HG02623 (cell line): ENCODE data around the gene BTNL3.
"Not testable (repeated sequence)": the region's sequence is repeated elsewhere in the genome, so short reads cannot be mapped to it uniquely, and the experiment has no call there.

Experiments
- ATAC-seq: cut with Tn5 transposase; IDR thresholded peaks from one replicate; pipeline ENCODE4 v1.9.1; 2021; ENCODE audit warnings: moderate library complexity; ENCODE audit not compliant: unreplicated experiment

The BTNL3 gene, protein sequence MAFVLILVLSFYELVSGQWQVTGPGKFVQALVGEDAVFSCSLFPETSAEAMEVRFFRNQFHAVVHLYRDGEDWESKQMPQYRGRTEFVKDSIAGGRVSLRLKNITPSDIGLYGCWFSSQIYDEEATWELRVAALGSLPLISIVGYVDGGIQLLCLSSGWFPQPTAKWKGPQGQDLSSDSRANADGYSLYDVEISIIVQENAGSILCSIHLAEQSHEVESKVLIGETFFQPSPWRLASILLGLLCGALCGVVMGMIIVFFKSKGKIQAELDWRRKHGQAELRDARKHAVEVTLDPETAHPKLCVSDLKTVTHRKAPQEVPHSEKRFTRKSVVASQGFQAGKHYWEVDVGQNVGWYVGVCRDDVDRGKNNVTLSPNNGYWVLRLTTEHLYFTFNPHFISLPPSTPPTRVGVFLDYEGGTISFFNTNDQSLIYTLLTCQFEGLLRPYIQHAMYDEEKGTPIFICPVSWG

DNA sequence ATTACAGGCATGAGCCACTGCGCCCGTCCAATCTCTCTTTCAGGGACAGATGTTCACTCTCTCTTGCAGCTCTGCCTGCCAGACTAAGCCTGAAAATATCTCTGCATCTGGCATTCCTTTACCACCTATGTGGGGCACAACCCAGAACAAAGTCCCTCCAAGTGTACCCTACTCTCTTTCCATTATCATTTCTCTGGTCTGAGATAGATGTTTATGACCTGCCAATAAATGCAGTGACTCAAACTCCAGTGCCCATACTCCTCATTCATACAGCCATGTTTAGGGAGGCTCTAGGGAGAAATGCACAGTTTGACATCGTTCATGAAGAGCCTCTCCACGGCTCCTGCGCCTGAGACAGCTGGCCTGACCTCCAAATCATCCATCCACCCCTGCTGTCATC, at the start of gene BTNL3:
TSS of gene BTNL3 (plus strand) at position 255 of the 400 bp plus-strand sequence. CDS start 183 bp downstream, outside the sequence.
- no peak for ATAC-seq

DNA sequence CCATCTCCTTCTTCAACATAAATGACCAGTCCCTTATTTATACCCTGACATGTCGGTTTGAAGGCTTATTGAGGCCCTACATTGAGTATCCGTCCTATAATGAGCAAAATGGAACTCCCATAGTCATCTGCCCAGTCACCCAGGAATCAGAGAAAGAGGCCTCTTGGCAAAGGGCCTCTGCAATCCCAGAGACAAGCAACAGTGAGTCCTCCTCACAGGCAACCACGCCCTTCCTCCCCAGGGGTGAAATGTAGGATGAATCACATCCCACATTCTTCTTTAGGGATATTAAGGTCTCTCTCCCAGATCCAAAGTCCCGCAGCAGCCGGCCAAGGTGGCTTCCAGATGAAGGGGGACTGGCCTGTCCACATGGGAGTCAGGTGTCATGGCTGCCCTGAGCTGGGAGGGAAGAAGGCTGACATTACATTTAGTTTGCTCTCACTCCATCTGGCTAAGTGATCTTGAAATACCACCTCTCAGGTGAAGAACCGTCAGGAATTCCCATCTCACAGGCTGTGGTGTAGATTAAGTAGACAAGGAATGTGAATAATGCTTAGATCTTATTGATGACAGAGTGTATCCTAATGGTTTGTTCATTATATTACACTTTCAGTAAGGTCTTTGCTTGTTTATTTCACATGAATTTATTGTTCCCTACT, 38.2 kb upstream of the BTNL3 start:
- ATAC-seq: no peak

DNA sequence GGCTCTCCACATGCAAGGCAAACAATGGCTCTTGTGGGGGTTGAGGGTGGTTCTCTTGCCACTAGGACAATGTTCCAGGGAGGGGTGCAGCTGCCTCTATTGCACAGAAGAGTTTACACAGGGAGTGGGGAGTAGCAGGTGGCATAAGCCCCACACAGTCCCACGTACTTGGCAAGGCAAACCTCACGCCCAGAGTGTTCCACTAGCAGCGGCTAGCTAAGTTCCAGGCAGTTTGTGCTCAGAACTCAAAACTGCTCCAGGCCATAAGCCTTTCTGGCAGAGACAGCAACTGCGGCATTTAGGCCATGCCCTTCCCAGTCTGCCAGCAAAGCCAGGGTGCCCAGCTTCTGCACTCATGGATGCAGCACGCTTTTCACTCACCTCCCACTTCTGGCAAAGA, 29.0 kb upstream of the BTNL3 start:
- no peak for ATAC-seq

DNA sequence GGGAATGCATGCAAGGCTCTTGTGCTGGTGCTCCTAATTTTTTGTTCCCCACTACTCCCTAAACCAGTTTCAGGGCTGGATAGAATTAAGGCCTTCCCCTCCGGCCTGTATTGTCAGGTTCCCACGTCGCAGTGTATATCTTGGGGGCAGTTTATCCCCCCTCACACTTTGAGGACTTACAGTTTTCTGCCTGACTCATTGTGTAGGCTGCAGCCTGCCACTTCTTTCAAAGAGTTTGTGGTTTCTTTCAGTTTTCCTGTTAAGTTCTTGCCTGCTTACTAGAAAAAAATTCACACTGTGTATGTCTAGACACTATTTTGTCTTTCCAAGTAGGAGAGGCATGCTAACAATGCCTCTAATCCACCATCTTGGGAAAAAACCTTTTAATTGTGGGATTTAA, 28.4 kb upstream of the BTNL3 start:
- no peak for ATAC-seq

DNA sequence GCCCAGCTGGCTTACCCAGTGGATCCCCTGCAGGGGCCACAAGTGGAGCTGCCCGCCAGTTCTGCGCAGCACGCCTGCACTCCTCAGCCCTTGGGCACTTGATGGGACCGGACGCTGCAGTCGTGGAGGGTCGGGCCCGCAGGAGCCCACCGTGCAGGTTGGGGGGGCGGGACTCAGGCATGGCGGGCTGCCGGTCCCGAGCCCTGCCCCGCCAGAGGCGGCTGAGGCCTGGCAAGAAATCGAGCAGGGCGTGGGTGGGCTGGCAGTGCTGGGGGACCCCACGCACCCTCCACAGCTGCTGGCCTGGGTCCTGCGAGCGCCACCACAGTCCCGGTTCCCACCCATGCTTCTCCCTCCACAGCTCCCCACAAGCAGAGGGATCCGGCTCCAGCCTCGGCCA, 19.2 kb upstream of the BTNL3 start:
- no peak for ATAC-seq

DNA sequence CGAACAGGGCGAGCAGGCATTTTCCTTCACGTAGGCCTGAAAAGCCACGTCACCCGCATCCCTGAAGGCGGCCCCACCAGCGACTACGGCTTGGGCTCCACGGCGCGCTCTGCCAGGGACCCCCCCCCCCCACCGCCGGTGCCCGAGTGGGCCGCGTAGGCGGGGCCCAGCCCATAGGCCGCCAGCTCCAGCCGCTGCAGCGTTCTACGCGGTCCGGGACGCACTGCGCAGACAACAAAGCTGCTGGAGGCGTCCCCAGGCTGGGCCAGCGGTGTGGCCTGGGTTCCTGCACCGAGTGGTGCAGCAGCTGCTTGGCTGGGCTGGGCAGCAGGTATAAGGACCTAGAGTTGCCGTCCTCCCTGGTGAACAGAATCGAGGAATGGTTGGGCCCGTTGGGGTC, 18.3 kb upstream of the BTNL3 start:
- no peak for ATAC-seq

DNA sequence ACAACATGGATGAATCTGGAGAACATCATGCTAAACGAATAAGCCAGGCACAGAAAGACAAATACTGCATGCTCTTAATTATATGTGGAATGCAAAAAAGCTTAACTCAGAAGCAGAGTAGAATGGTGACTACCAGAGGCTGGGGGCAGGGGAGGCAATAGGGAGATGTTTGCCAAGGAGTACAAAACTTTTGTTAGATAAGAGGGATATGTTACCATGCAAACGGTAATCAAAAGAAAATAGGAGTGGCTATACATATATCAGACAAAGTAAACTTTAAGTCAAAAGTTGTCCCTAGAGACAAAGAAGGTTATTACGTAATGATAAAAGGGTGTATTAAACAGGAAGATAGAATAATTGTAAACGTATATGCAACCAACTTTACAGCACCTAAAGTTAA, 17.8 kb upstream of the BTNL3 start:
- ATAC-seq: no peak

DNA sequence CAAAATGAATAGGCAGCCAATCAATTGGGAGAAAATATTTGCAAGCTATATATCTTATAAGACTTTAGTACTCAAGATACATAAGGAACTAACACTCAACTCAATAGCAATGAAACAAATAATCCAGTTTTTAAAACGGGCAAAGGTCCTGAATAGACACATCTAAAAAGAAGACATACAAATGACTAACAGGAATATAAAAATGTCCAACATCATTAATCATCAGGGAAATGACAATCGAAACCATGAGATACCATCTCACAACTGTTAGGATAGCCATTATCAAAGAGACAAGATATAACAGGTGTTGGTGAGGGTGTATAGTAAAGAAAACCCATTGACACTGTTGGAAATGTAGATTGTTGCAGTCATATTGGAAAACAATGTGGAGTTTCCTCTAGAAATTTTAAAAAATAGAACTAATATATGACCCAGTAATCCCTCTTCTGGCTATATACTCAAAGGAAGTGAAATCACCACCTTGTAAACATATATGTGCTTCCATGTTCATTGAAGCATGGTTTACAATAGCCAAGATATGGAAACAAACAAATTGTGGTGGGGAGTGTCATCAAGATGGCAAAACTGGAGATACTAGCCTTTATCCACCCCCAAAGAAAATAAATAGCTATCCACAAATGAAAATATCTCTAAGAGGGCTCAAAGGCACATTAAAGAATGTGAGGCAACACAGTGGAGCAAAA, 13.9 kb upstream of the BTNL3 start:
- ATAC-seq: no peak

DNA sequence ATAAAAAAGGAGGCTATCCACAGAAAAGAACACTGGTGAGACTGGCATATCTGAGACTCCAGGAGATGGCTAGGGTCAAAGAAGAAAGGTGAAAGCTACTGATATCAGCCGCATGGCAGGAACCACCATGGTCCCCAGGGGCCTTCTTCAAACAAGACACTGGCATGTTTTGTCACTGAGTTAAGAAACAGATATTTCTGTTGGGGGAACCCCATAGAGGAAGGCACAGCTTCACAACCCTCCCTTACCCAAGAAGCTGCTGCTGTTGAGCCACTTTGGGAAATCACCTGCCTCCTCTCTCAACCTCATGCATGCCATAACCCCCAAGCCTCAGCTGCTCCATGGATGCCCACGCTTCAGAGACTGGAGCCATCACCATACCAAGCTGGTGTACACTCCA, 13.3 kb upstream of the BTNL3 start:
- peak; percentile 72 for ATAC-seq

DNA sequence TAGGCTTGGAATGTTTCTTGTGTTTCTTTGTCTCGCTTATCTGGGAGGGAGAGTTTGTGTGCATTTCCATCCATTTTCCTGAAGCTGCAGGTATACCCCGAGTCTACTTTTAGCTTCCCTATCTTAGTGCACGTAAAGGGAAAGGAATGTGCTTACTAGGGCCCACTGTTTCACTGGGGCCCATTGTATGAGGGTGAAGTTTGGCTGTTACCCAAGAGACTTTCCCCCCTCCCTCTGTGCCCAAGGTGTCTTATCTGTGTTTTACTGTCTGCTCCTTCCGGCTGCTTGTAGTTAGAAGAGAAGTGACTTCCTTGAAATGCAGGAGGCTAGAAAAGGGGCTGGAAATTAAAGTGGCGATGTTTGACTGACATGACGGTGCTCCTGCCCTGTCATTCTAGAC, 12.1 kb upstream of the BTNL3 start:
- ATAC-seq: no peak

DNA sequence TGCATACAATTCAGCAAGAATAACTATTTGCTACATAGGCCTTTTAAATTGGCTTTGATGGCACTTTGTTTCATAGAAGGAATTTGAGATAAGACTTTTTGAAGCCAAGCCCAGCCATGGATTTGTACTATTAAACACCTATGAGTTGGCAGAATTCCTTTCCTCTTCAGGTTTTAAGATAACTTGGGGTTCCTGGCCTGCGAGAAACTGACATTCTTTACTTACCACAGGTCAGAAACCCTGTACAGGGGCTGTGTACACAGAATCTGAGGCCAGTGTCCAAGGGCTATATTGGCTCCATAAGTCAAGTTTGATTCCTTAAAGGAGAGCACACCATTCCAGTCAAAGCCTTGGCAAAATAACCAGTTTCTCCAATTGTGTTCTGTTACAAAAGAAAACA, 10.8 kb upstream of the BTNL3 start:
- ATAC-seq: no peak

DNA sequence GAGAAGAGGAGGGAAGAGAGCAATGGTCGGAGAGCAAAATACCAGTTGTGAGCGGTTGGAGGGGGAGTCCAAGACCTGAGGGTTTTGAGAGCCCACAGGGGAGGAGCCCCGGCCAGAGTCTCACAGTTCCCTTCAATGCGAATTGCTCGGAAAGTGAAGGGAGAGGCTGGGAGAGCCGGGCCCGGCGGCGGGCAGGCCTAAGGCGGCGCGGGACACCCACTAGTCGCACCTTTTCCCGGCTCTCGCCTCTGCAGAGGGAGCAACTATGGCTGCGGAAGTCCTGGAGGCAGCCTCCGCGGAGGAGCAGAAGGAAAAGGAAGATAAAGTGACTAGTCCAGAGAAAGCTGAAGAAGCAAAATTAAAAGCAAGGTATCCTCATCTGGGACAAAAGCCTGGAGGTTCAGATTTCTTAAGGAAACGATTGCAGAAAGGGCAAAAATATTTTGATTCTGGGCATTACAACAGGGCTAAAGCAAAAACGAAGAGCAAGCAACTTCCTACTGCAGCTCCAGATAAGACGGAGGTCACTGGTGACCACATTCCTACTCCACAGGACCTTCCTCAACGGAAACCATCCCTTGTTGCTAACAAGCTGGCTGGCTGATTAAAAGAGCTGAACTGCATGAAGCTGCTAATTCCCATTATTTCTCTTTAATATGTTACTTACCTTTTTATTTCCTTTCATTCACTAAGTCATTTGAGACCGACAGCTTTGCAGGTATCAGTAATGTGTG, 6.5 kb upstream of the BTNL3 start:
- ATAC-seq: no peak

DNA sequence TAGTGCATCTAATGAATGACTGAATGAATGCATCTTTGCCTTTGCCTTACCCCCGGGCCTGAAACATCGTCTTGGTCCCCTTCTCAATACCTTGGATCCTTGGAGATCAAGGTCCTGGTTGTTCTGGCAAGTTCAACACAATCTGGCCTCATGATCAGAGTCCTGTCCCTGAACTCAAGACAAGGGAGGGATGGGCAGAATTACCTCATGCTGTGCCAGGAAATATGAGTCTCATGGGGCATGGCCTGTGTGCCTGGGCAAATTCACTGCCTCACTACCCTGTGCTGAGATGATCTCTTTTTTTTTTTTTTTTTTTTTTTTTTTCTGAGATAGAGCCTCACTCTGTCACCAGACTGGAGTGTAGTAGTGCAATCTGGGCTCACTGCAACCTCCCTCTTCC, 630 bp upstream of the BTNL3 start:
- ATAC-seq: no peak

DNA sequence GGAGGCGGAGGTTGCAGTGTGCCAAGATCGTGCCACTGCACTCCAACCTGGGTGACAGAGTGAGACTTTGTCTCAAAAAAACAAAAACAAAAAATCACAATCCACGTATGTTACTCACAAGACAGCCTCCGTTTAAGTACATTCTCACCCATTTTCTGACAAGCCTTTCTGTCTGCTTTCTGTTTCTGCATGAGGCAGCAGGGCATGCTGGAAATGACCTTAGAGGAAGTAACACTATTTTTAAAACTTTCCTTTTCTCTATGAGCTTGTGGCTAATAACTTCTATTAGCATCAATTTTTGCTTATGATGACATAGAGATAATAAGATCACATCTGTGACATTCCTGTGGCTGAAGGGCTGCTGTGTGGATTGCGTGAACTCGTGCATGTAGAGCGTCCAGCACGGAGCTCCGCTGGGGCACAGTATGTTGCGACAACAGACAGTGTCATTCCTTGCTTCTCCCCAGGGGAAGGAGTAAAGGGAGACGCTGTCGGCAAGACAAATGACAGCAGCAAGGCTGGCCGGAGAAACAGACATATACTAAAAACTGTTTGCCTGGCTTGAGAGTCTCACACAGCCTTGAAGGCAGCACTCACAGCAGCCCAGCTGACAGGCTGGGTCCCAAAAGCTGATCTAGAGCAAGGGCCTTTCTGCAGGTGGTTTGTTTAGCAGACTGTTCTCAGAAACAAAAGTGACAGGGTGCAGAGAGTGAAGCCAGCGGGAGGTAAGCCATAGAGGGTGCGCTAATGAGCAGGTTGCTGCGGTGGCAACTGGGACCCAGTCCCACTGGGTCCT, 1.6 kb downstream of the BTNL3 start:
- no peak for ATAC-seq

DNA sequence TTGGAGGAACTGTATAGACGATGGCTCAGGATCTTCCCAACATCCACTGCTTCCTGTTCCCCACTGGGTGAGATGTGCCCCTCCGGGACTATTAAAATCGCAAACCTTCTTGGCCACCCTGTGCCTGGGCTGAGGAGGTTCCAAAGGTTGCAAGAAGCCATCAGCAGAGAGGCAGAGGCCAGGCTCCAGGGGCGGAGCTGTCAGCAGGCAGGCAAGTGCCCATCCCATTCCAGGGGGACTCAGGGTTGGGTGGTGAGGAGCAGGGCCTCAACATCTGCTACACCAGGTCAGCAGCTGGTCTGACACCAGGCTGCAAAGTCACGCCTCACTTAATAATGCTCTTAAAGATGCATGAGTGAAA, 2.2 kb downstream of the BTNL3 start:
- ATAC-seq: no peak

DNA sequence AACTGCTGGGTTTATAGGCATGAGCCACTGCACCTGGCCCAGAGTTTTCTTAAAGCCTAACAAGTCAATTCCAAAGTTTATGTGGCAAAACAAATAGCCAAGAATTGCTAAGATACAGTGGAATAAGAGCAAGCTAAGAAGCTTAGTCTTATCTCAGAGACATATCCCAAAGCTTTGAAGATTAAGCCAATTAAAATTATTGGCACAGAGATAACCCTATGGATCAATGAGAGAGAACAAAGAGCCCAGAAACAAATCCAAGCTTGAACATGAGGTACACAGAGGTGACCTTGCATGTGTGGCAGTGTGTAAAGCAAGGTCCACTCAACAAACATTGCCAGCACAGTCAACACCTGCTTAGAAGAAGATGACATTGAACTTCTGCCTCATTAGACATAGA, 13.3 kb downstream of the BTNL3 start:
- no peak for ATAC-seq

DNA sequence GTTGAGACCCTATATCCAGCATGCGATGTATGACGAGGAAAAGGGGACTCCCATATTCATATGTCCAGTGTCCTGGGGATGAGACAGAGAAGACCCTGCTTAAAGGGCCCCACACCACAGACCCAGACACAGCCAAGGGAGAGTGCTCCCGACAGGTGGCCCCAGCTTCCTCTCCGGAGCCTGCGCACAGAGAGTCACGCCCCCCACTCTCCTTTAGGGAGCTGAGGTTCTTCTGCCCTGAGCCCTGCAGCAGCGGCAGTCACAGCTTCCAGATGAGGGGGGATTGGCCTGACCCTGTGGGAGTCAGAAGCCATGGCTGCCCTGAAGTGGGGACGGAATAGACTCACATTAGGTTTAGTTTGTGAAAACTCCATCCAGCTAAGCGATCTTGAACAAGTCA, 17.1 kb downstream of the BTNL3 start:
- no peak for ATAC-seq

DNA sequence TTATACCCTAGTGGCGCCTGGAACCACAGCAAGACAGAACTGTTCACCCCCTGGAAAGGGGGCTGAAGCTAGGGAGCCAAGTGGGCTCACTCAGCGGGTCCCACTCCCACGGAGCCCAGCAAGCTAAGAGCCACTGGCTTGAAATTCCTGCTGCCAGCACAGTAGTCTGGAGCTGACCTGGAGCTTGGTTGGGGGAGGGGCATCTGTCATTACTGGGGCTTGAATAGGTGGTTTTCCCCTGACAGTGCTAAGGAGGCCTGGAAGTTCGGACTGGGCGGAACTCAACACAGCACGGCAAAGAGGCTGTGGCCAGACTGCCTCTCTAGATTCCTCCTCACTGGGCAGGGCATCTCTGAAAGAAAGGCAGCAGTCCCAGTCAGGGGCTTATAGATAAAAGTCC, 19.5 kb downstream of the BTNL3 start:
- no peak for ATAC-seq

DNA sequence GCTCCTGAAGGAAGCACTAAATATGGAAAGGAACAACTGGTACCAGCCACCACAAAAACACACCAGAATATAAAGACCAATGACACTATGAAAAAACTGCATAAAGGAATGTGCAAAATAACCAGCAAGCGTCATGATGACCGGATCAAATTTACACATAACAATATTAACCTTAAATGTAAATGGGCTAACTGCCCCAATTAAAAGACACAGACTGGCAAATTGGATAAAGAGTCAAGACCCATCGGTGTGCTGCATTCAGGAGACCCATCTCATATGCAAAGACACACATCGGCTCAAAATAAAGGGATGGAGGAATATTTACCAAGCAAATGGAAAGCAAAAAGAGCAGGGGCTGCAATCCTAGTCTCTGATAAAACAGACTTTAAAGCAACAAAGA, 21.4 kb downstream of the BTNL3 start:
- ATAC-seq: not testable (repeated sequence)

DNA sequence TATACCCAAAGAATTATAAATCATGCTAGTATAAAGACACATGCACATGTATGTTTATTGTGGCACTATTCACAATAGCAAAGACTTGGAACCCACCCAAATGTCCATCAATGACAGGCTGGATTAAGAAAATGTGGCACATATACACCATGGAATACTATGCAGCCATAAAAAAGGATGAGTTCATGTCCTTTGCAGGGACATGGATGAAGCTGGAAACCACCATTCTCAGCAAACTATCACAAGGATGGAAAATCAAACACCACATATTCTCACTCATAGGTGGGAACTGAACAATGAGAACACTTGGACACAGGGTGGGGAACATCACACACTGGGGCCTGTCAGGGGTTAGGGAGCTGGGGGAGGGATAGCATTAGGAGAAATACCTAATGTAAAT, 26.0 kb downstream of the BTNL3 start:
- ATAC-seq: not testable (repeated sequence)
